Activated CD8-positive, alpha-beta memory T cell treated with anti-CD3 and anti-CD28 coated beads for 48 hours (primary cell): Measurements from ENCODE around the gene COPZ1.

Experiments used
- DNase-seq, 3 experiments: peaks; one replicate each; pipeline ENCODE4 v3.0.0-alpha.2; 2020; ENCODE audit warnings: low read depth in 2 of 3, low spot score in 2 of 3

COPZ1 gene

GRCh38 chr12:54393207-54393609 is 68.3 kb downstream of the COPZ1 start:
- no peak for DNase-seq

DNA sequence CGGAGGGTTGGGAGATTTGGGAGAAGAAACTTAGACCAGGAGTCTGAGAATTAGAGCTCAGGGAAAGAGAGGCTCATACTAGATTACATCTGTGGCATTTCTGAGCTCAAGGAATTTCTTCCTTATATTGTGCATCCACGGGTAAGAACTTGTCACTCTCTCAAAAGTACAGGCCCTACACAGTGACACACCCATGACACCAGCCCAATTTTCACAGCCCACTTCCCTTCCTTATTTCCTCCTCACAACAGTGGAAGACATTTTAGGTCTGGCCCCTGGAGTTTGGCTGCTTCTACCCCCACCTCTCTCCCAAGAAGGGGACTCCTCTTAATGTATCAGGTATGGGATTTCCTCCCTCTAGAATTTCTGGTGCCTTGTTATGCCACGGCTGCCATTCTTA is 68.8 kb downstream of the COPZ1 start:
- no peak for DNase-seq

DNA sequence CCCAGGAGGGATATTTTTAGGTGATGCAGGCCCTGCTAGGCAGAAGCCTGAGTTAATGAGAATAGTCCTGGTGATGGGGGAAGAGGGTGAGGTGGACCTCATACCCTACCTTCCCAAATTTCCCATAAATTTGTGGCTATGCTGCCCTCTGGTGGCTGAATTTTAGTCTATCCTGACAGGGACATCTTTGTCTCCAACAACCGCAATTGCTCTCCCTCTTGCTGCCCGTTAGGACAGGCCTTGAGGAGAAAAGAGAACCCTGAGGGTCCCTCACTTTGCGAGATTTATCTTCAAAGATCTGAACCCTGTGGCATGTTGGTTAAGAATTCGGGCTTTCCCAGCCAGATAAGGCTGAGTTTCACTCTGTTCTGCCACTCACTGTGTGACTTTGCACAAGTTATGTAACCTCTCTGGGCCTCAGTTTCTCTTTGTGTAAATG is 69.4 kb downstream of the COPZ1 start:
- no peak for DNase-seq

- DNase-seq, result no peak
Measured at GRCh38 chr12:54394986-54395385, 70.1 kb downstream of the COPZ1 start.

DNA sequence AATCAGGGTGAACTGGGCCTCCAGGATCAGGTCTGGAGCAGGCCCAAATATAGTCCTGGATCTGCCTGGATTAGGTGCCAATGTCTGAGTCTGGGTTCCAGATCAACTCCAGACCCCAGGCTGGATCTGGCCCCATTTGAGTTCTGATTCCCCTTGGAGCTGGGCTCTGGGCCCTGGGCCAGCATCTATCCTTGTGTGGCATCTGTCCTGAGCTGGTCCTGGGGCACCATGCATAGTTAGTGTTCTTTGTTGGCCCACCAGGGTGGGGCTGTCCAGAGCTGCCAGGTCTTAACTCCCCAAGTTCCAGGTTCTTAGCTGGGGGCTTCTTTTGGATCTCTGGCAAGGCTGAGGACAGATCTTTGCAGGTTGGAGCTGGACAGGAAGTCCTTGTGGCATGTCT is 70.6 kb downstream of the COPZ1 start:
- no peak for DNase-seq

DNA sequence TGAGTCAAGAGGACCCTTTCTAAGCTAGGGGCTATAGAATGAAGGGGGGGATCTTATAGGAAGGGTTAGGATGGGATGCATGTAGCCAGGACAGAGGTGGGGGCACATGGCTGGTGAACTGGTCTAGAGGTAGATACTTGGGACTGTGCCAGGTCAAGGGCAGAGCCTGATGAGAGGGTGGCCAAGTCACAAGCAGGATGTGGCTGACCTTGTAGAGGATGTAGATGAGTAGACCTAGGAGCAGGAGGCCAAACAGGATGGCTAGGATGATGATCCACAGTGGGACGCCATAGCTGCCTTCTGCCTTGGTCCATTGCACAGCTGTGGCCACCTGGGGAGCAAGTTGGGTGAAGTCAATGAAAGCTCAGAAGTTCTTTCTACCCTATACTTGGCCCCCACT is 72.2 kb downstream of the COPZ1 start:
- DNase-seq, result no peak

- no peak for DNase-seq
Measured at GRCh38 chr12:54398218-54398617, 73.3 kb downstream of the COPZ1 start.

DNA sequence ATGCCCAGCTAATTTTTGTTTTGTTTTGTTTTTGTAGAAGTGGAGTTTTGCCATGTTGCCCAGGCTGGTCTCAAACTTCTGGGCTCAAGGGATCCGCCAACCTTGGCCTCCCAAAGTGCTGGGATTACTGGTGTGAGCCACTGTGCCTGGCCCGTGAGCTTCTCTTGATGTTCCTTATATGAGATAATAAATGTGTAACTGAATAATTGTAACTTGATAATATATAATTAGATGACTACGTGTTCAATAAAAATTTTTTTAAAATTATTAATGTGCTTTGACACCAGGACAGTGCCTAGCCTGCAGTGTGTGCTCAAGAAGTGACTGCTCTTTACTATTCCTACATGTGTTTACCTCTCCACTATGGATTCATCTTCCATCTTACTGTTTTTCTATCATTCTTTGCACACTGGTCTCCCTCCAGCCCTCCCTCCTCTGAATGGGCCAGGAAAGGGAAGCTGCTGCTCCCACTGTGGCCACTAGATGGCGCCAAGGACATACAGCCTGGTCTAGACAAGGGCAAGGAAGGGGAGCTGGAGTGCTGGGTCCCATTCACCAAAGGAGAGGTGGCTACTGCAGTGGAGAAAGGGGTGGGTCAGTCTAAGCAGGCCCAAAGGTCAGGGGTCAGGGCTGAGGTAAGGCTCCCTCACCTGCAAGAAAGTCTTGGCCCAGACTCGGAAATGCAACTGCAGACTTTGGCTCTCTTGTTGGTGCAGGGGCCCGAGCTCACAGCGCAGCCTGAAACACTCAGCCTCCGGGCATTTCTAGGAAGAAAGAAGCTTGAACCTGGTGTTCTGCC is 74.3 kb downstream of the COPZ1 start:
- peak; percentile 63 to 85 (median 80) for DNase-seq

DNA sequence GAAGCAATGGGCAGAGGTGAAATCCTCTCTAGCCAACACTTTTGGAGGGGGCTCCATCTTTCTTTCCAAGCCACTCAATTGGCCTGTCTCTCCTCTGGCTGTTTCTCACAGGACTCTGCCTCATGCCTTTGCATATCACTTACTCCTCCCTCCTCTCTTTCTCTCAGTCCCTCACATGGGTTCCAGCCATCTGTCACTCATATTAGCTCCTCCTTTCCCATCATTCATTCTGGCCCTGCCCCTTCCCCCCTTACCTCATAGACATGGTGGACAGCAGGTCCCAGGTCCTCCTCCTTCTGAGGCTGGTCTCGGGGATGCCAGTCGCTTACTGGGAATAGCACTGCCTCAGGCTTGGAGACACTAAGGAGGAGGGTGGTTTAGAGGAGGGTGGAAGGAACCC is 76.2 kb downstream of the COPZ1 start:
- no peak for DNase-seq
